CD14-positive monocyte (primary cell): ENCODE results near the gene FRAS1. TPM values are rescaled to one million over a fixed set of nuclear protein-coding genes. Genes with fewer than 3 reads are reported as not detected.

Experiments used
- DNase-seq, 3 donors: peaks; one replicate each; pipeline ENCODE4 v3.0.0-alpha.2; 2011 to 2022
- H2AFZ ChIP-seq: 2 replicates; pipeline ENCODE4 v1.6.0; 2012; ENCODE audit warnings: mild to moderate bottlenecking, low read depth, low read length, inconsistent platforms; ENCODE audit not compliant: insufficient read depth, poor library complexity, severe bottlenecking
- H3K27ac ChIP-seq, 2 donors: 1 replicate in 1 of 2; 2 replicates in 1 of 2; pipeline ENCODE4 v1.5.1; 2012 to 2013; ENCODE audit warnings: low read length in 2 of 2, control low read depth in 1 of 2, inconsistent platforms in 1 of 2, low read depth in 1 of 2, mild to moderate bottlenecking in 1 of 2
- H3K27me3 ChIP-seq, 2 donors: one replicate each; pipeline versions ENCODE4 v1.6.0 to v1.6.1; 2011 to 2013; ENCODE audit warnings: low read length in 2 of 2; ENCODE audit not compliant: control insufficient read depth in 2 of 2, insufficient read depth in 2 of 2
- H3K36me3 ChIP-seq, 2 donors: replicated peaks in 1 of 2; 1 replicate in 1 of 2; 2 replicates in 1 of 2; pipeline versions ENCODE4 v1.5.1 to v1.6.1; 2012 to 2013; ENCODE audit warnings: low read length in 2 of 2, control low read depth in 1 of 2, inconsistent platforms in 1 of 2, mild to moderate bottlenecking in 1 of 2; ENCODE audit not compliant: insufficient read depth in 2 of 2, control insufficient read depth in 1 of 2
- H3K4me1 ChIP-seq, 2 donors: 1 replicate in 1 of 2; 2 replicates in 1 of 2; pipeline versions ENCODE4 v1.5.1 to v1.6.1; 2012 to 2013; ENCODE audit warnings: low read length in 2 of 2, control low read depth in 1 of 2, inconsistent platforms in 1 of 2, mild to moderate bottlenecking in 1 of 2, moderate library complexity in 1 of 2; ENCODE audit not compliant: insufficient read depth in 2 of 2, control insufficient read depth in 1 of 2
- H3K4me2 ChIP-seq: replicated peaks from 2 replicates; pipeline ENCODE3; 2012; ENCODE audit warnings: low read length, moderate library complexity, mild to moderate bottlenecking; ENCODE audit not compliant: poor library complexity, severe bottlenecking; ENCODE audit errors: extremely low read depth
- H3K4me3 ChIP-seq, 3 experiments: fragments of 200-600 bp in 1 of 3; sonication (generic) in 1 of 3; replicated peaks in 1 of 3; 1 replicate in 2 of 3; 2 replicates in 1 of 3; pipeline ENCODE4 v1.5.1; 2011 to 2013; ENCODE audit warnings: low read length in 3 of 3, mild to moderate bottlenecking in 3 of 3, control low read depth in 2 of 3, low read depth in 2 of 3, inconsistent platforms in 1 of 3, moderate library complexity in 1 of 3
- H3K79me2 ChIP-seq: 2 replicates; pipeline ENCODE4 v1.6.0; 2012; ENCODE audit warnings: mild to moderate bottlenecking, control low read depth, inconsistent platforms, low read length, moderate library complexity; ENCODE audit not compliant: insufficient read depth
- H3K9ac ChIP-seq: 2 replicates; pipeline ENCODE4 v1.6.0; 2017; ENCODE audit warnings: low read length, mild to moderate bottlenecking; ENCODE audit not compliant: insufficient read depth, poor library complexity, severe bottlenecking
- H3K9me3 ChIP-seq, 2 donors: replicated peaks in 1 of 2; 1 replicate in 1 of 2; 2 replicates in 1 of 2; pipeline versions ENCODE4 v1.5.1 to v1.6.1; 2012 to 2013; ENCODE audit warnings: low read length in 2 of 2, control low read depth in 1 of 2; ENCODE audit not compliant: control insufficient read depth in 1 of 2, insufficient read depth in 1 of 2
- H4K20me1 ChIP-seq: 2 replicates; pipeline ENCODE4 v1.6.0; 2012; ENCODE audit warnings: mild to moderate bottlenecking, low read length, control low read depth, moderate library complexity; ENCODE audit not compliant: insufficient read depth
- H3K27ac Mint-ChIP-seq, 7 donors: one replicate each; pipeline ENCODE4 v1.8.0; 2020; ENCODE audit warnings: mild to moderate bottlenecking in 7 of 7, mixed read lengths in 7 of 7, moderate library complexity in 6 of 7, inconsistent platforms in 2 of 7
- H3K27me3 Mint-ChIP-seq, 3 donors: one replicate each; pipeline ENCODE4 v1.8.0; 2021 to 2022; ENCODE audit warnings: low read depth in 3 of 3, mild to moderate bottlenecking in 3 of 3, mixed read lengths in 3 of 3, moderate library complexity in 3 of 3, inconsistent platforms in 1 of 3
- H3K36me3 Mint-ChIP-seq, 2 donors: one replicate each; pipeline ENCODE4 v1.8.0; 2020; ENCODE audit warnings: mixed read lengths in 2 of 2, inconsistent platforms in 1 of 2, mild to moderate bottlenecking in 1 of 2
- H3K4me1 Mint-ChIP-seq: one replicate; pipeline ENCODE4 v1.8.0; 2020; ENCODE audit warnings: mild to moderate bottlenecking, mixed read lengths
- H3K4me3 Mint-ChIP-seq, 2 donors: one replicate each; pipeline ENCODE4 v1.8.0; 2020; ENCODE audit warnings: mild to moderate bottlenecking in 2 of 2, mixed read lengths in 2 of 2, moderate library complexity in 1 of 2
- H3K9me3 Mint-ChIP-seq, 7 donors: one replicate each; pipeline ENCODE4 v1.8.0; 2020 to 2022; ENCODE audit warnings: mixed read lengths in 7 of 7, mild to moderate bottlenecking in 6 of 7, moderate library complexity in 6 of 7, inconsistent platforms in 2 of 7
- WGBS: methylation state at CpG from one replicate; pipeline ENCODE4 v1.1.5; 2013; ENCODE audit warnings: missing lambda C conversion rate; ENCODE audit not compliant: insufficient coverage; 5-methylcytosine and 5-hydroxymethylcytosine counted together
- intact Hi-C, 2 donors: fragments of 100-400 bp; cut with micrococcal nuclease; formaldehyde crosslinking; loops; one replicate each; pipeline versions ENCODE4 v1.15.0 to v1.15.1; 2023
- polyA plus RNA-seq, 3 donors: library from polyadenylated mRNA; depleted of rRNA in 1 of 3; unstranded in 2 of 3; stranded (reverse) in 1 of 3; fragments of 300-500 nt in 2 of 3; fragments of >200 nt in 1 of 3; fragmentation: Illumina TruSeq in 2 of 3; gene quantifications; 1 replicate in 2 of 3; 2 replicates in 1 of 3; pipeline ENCODE4 v1.2.3, GENCODE V29; 2012 to 2021
- TF ChIP-seq, protein P1 (sequence below): fragments of 200-600 bp; IDR thresholded peaks from one replicate; pipeline ENCODE4 v1.8.0; 2022; ENCODE audit warnings: antibody characterized with exemption, mild to moderate bottlenecking

FRAS1 gene
- polyA plus RNA-seq, 3 donors, result not detected

DNA sequence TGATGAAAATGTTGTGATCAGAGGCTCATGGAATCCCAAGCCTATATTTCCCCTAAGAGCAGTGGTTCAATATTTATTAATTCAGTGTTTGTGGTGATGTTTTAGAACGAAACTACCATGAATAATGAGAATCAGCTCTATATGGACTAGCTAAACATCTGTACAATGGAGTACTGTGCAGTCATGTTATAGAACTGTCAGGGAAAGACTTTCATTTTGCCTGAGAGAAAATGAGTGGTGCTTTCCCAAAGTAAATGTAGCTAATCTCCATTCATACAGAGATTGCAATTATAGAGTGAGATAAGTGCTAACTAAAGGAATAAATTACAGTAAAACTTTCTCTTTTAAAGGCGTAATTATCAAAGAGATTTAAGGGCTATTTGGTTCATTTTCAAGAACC lies 147.1 kb downstream of the FRAS1 start:
- Mint-ChIP-seq H3K36me3 (no peaks in the 10 kb centered on the region), H3K4me1 (no peaks in the 10 kb centered on the region), H3K9me3 (peaks cover 0 to 5% (median 0%) of the 10 kb centered on the region in 7 donors), H3K27me3 (peaks cover under 1 to 4% (median 3%) of the 10 kb centered on the region in 3 donors), H3K27ac (no peak overlapping the region), H3K4me3 (no peak overlapping the region)
- Histone ChIP-seq H3K79me2 (no peaks in the 10 kb centered on the region), H3K36me3 (no peaks in the 10 kb centered on the region), H4K20me1 (no peaks in the 10 kb centered on the region), H3K4me1 (no peaks in the 10 kb centered on the region), H3K27me3 (no peaks in the 10 kb centered on the region), H3K4me3 (no peak overlapping the region), H3K9me3 (no peaks in the 10 kb centered on the region), H3K27ac (no peak overlapping the region), H3K9ac (no peak overlapping the region), H2AFZ (no peak overlapping the region), H3K4me2 (no peak overlapping the region)
- no CpG with 5 or more reads among the region's 2 CpGs for WGBS
- no peak for DNase-seq
- TF ChIP-seq, protein P1, sequence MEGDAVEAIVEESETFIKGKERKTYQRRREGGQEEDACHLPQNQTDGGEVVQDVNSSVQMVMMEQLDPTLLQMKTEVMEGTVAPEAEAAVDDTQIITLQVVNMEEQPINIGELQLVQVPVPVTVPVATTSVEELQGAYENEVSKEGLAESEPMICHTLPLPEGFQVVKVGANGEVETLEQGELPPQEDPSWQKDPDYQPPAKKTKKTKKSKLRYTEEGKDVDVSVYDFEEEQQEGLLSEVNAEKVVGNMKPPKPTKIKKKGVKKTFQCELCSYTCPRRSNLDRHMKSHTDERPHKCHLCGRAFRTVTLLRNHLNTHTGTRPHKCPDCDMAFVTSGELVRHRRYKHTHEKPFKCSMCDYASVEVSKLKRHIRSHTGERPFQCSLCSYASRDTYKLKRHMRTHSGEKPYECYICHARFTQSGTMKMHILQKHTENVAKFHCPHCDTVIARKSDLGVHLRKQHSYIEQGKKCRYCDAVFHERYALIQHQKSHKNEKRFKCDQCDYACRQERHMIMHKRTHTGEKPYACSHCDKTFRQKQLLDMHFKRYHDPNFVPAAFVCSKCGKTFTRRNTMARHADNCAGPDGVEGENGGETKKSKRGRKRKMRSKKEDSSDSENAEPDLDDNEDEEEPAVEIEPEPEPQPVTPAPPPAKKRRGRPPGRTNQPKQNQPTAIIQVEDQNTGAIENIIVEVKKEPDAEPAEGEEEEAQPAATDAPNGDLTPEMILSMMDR, result no peak
- intact Hi-C loops, result no loop called here

DNA sequence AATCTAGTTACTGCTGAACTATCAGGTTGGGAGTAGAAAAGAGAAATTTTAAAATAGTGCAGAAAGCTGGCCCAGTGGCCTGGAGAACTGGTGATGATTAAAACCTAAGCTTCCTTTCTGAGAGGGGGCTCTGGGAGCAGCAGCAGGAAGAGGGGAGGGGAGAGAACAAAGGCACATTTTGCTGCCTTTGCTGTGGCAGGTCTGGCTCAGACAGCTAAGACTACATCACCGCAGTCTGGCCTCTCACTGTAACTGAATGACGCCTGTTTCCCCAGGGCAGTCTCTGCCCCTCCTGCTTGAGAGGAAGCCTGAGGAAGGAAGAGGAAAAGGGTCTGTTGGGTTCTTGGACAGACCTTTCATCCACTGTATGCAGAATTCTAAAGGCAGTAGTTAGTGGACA lies 148.5 kb downstream of the FRAS1 start:
- Mint-ChIP-seq H3K4me3 (no peak overlapping the region), H3K27ac (no peak overlapping the region), H3K27me3 (peaks cover 4 to 5% (median 4%) of the 10 kb centered on the region in 3 donors), H3K36me3 (no peaks in the 10 kb centered on the region), H3K9me3 (peaks cover 0 to 5% (median 0%) of the 10 kb centered on the region in 7 donors), H3K4me1 (no peaks in the 10 kb centered on the region)
- H2AFZ ChIP-seq, result no peak overlapping the region
- H4K20me1 ChIP-seq, result no peaks in the 10 kb centered on the region
- intact Hi-C loops, result no loop called here
- no peak for DNase-seq
- H3K4me3 ChIP-seq, result no peak overlapping the region
- no peak overlapping the region for H3K9ac ChIP-seq
- H3K79me2 ChIP-seq, result no peaks in the 10 kb centered on the region
- H3K27ac ChIP-seq, result no peak overlapping the region
- no peaks in the 10 kb centered on the region for H3K4me1 ChIP-seq
- H3K36me3 ChIP-seq, result no peaks in the 10 kb centered on the region
- no CpG with 5 or more reads among the region's 2 CpGs for WGBS
- TF ChIP-seq, protein P1, result no peak
- H3K4me2 ChIP-seq, result no peak overlapping the region
- no peaks in the 10 kb centered on the region for H3K27me3 ChIP-seq
- H3K9me3 ChIP-seq, result no peaks in the 10 kb centered on the region
